IPS-18c (cell line): ENCODE results near the gene PISD.
"Not testable (repeated sequence)": the region's sequence is repeated elsewhere in the genome, so short reads cannot be mapped to it uniquely, and the experiment has no call there.

Source experiments
- H3K4me3 ChIP-seq: 2 replicates; pipeline ENCODE4 v1.7.0; 2013; ENCODE audit warnings: low read depth, mild to moderate bottlenecking, low read length, moderate library complexity; ENCODE audit not compliant: insufficient read depth
- H3K9me3 ChIP-seq: one replicate; pipeline ENCODE4 v1.6.1; 2013; ENCODE audit warnings: mild to moderate bottlenecking, low read length, moderate library complexity; ENCODE audit not compliant: control insufficient read depth, insufficient read depth

The PISD gene

GRCh38 chr22:31661851-31662667, at the start of gene PISD:
Gene PISD, minus strand, starts transcription at chr22:31662215. Its CDS starts 7 bp downstream, at chr22:31662208.
- Histone ChIP-seq H3K9me3 (no peaks in the 10 kb centered on the region), H3K4me3 (peak within 1 kb of the TSS; percentile 98)

GRCh38 chr22:31711226-31711625, 49.2 kb upstream of the PISD start:
- not testable (repeated sequence) for H3K9me3 ChIP-seq, H3K4me3 ChIP-seq

- no peaks in the 10 kb centered on the region for H3K9me3 ChIP-seq
- H3K4me3 ChIP-seq = no peak overlapping the region
Observed at GRCh38 chr22:31707519-31707918, 45.5 kb upstream of the PISD start.

GRCh38 chr22:31695423-31695822, 33.4 kb upstream of the PISD start:
- Histone ChIP-seq H3K9me3 (peaks cover 2% of the 10 kb centered on the region), H3K4me3 (no peak overlapping the region)

GRCh38 chr22:31694046-31694445, 32.0 kb upstream of the PISD start:
- H3K9me3 ChIP-seq, H3K4me3 ChIP-seq: not testable (repeated sequence)

GRCh38 chr22:31692186-31692886, 30.3 kb upstream of the PISD start:
- Histone ChIP-seq H3K9me3 (peaks cover 2% of the 10 kb centered on the region), H3K4me3 (no peak overlapping the region)

- Histone ChIP-seq H3K4me3 (no peak overlapping the region), H3K9me3 (peaks cover 2% of the 10 kb centered on the region)
Observed at GRCh38 chr22:31691408-31691807, 29.4 kb upstream of the PISD start.

GRCh38 chr22:31683181-31684105, 21.4 kb upstream of the PISD start:
- Histone ChIP-seq H3K9me3 (no peaks in the 10 kb centered on the region), H3K4me3 (no peak overlapping the region)

GRCh38 chr22:31682751-31683150, 20.7 kb upstream of the PISD start:
- Histone ChIP-seq H3K9me3 (no peaks in the 10 kb centered on the region), H3K4me3 (no peak overlapping the region)

- no peak overlapping the region for H3K4me3 ChIP-seq
- H3K9me3 ChIP-seq = no peaks in the 10 kb centered on the region
Observed at GRCh38 chr22:31681349-31682345, 19.6 kb upstream of the PISD start.

- H3K4me3 ChIP-seq = no peak overlapping the region
- no peaks in the 10 kb centered on the region for H3K9me3 ChIP-seq
Observed at GRCh38 chr22:31680861-31681341, 18.9 kb upstream of the PISD start.

GRCh38 chr22:31678748-31679147, 16.7 kb upstream of the PISD start:
- H3K4me3 ChIP-seq = no peak overlapping the region

GRCh38 chr22:31676700-31677099, 14.7 kb upstream of the PISD start:
- Histone ChIP-seq H3K4me3 (peak overlapping the region; percentile 30; the same call in 1 of the 2 replicates), H3K9me3 (no peaks in the 10 kb centered on the region)

More at GRCh38 chr22:31678748-31679147, 16.7 kb upstream of the PISD start:
- H3K9me3 ChIP-seq = no peaks in the 10 kb centered on the region

GRCh38 chr22:31674219-31674618, 12.2 kb upstream of the PISD start:
- not testable (repeated sequence) for H3K4me3 ChIP-seq, H3K9me3 ChIP-seq

- H3K9me3 ChIP-seq, H3K4me3 ChIP-seq: not testable (repeated sequence)
Observed at GRCh38 chr22:31668849-31669248, 6.8 kb upstream of the PISD start.

GRCh38 chr22:31662668-31663037, 638 bp upstream of the PISD start:
- no peaks in the 10 kb centered on the region for H3K9me3 ChIP-seq
- H3K4me3 ChIP-seq = peak overlapping the region; percentile 98
